SK-N-SH (cell line): ENCODE data around the gene RHOT1.

Source experiments
- CHD2 ChIP-seq: fragments of 150-350 bp; IDR thresholded peaks from 2 replicates; pipeline ENCODE4 v1.6.1; 2018; ENCODE audit warnings: low read length; ENCODE audit not compliant: partially characterized antibody
- EP300 ChIP-seq, 2 experiments: IDR thresholded peaks; 2 replicates each; pipeline versions ENCODE4 v1.4.0 to v1.6.1; 2012; ENCODE audit warnings: borderline replicate concordance in 1 of 2, low read depth in 1 of 2, low read length in 1 of 2
- EZH2phosphoT487 ChIP-seq: fragments of 200-600 bp; sonication (generic); IDR thresholded peaks from 2 replicates; pipeline ENCODE4 v1.6.1; 2017; ENCODE audit warnings: low read depth, mixed run types, mild to moderate bottlenecking, antibody characterized with exemption, moderate library complexity, borderline replicate concordance
- FOXM1 ChIP-seq: IDR thresholded peaks from 2 replicates; pipeline ENCODE4 v1.4.0; 2012; ENCODE audit warnings: low read depth, mild to moderate bottlenecking
- GABPA ChIP-seq: IDR thresholded peaks from 2 replicates; pipeline ENCODE4 v1.4.0; 2012; ENCODE audit warnings: low read depth, mild to moderate bottlenecking
- MEF2A ChIP-seq: IDR thresholded peaks from 2 replicates; pipeline ENCODE4 v1.4.0; 2012; ENCODE audit warnings: low read depth, borderline replicate concordance
- MXI1 ChIP-seq: IDR thresholded peaks from 2 replicates; pipeline ENCODE4 v1.6.1; 2012; ENCODE audit warnings: mild to moderate bottlenecking, low read depth, low read length, improper control_type of control experiment
- NFIC ChIP-seq: IDR thresholded peaks from 2 replicates; pipeline ENCODE4 v1.4.0; 2012; ENCODE audit warnings: borderline replicate concordance
- POLR2AphosphoS5 ChIP-seq: IDR thresholded peaks from 2 replicates; pipeline ENCODE4 v1.6.1; 2012; ENCODE audit warnings: low read depth, low read length
- SIN3A ChIP-seq: IDR thresholded peaks from 2 replicates; pipeline ENCODE4 v1.6.1; 2012; ENCODE audit warnings: low read depth, mild to moderate bottlenecking, low read length, moderate library complexity, borderline replicate concordance
- SMC3 ChIP-seq: IDR thresholded peaks from 2 replicates; pipeline ENCODE4 v1.6.1; 2012; ENCODE audit warnings: low read depth, low read length, improper control_type of control experiment
- TEAD4 ChIP-seq: IDR thresholded peaks from 2 replicates; pipeline ENCODE4 v1.4.0; 2012; ENCODE audit warnings: mild to moderate bottlenecking, borderline replicate concordance; ENCODE audit not compliant: insufficient read depth
- YY1 ChIP-seq: IDR thresholded peaks from 2 replicates; pipeline ENCODE4 v1.4.0; 2012; ENCODE audit warnings: low read depth, mild to moderate bottlenecking
- TF ChIP-seq, protein P1 (sequence below): fragments of 200-600 bp; sonication (generic); IDR thresholded peaks from 2 replicates; pipeline ENCODE4 v1.6.1; 2017; ENCODE audit warnings: antibody characterized with exemption, mild to moderate bottlenecking, moderate library complexity

DNA sequence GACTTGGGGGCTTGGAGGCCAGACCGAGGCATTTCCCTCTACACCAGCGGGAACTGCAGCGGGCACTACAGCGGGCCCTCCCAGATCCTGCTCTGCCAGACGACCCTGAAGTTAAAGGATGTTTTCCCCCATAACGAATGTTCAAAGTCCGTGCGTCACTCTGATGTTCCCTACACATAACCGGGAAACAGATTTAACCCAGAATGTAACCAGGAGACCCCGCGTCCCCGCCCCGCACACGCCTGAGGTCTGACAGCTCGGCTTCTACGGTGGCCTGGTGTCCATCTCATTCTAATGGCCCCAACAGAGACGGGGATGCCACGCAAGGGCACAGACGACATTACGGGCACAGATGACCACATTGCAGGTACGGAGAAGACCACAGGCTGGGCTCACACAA is 31.7 kb upstream of the RHOT1 start:
- TF ChIP-seq EZH2phosphoT487 (no peak), FOXM1 (no peak), NFIC (no peak), POLR2AphosphoS5 (no peak), MXI1 (no peak), SIN3A (no peak), EP300 (IDR thresholded peaks at IDR 0.05; ENCODE audit: borderline replicate concordance in 1 of 2, low read depth in 1 of 2, low read length in 1 of 2) (no peak), CHD2 (no peak), MEF2A (no peak), TEAD4 (no peak), SMC3 (no peak), GABPA (no peak), YY1 (no peak)
- TF ChIP-seq, protein P1, sequence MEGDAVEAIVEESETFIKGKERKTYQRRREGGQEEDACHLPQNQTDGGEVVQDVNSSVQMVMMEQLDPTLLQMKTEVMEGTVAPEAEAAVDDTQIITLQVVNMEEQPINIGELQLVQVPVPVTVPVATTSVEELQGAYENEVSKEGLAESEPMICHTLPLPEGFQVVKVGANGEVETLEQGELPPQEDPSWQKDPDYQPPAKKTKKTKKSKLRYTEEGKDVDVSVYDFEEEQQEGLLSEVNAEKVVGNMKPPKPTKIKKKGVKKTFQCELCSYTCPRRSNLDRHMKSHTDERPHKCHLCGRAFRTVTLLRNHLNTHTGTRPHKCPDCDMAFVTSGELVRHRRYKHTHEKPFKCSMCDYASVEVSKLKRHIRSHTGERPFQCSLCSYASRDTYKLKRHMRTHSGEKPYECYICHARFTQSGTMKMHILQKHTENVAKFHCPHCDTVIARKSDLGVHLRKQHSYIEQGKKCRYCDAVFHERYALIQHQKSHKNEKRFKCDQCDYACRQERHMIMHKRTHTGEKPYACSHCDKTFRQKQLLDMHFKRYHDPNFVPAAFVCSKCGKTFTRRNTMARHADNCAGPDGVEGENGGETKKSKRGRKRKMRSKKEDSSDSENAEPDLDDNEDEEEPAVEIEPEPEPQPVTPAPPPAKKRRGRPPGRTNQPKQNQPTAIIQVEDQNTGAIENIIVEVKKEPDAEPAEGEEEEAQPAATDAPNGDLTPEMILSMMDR, result no peak
